OCI-LY7 (cell line): Measurements from ENCODE around the gene NDRG2. TPM values are rescaled to one million over a fixed set of nuclear protein-coding genes. Genes with fewer than 3 reads are reported as not detected.

Experiments
- BruUV-seq: library from RNA; stranded (reverse); fragments of 400-500 nt; replicated peaks from 2 replicates; lab custom pipeline; 2021; lab: Mats Ljungman, UMichigan
- CTCF ChIA-PET: fragments of 300-600 bp; sonication (Branson Sonifier 250); formaldehyde crosslinking; loops from one replicate; lab custom pipeline; 2022; ENCODE audit warnings: antibody characterized with exemption; ENCODE audit not compliant: unreplicated experiment; lab: Charles Lee
- POLR2A ChIA-PET: fragments of 300-600 bp; sonication (Branson Sonifier 250); formaldehyde crosslinking; loops from one replicate; lab custom pipeline; 2022; ENCODE audit warnings: antibody characterized with exemption; lab: Charles Lee
- DNase-seq: peaks from one replicate; pipeline ENCODE4 v3.0.0-alpha.2; 2015; ENCODE audit warnings: low spot score
- H2AFZ ChIP-seq: fragments of 200-600 bp; sonication (generic), shearing (Covaris generic); 2 replicates; pipeline ENCODE4 v1.6.1; 2014; ENCODE audit warnings: mild to moderate bottlenecking, antibody characterized with exemption, low read length, moderate library complexity
- H3K27ac ChIP-seq: fragments of 200-600 bp; sonication (generic); 2 replicates; pipeline ENCODE4 v1.5.1; 2014; ENCODE audit warnings: mixed run types, low read depth, mild to moderate bottlenecking, moderate library complexity, low read length, inconsistent platforms; ENCODE audit not compliant: poor library complexity, severe bottlenecking
- H3K36me3 ChIP-seq: fragments of 200-600 bp; sonication (generic); 2 replicates; pipeline ENCODE4 v1.6.1; 2014; ENCODE audit warnings: mild to moderate bottlenecking, antibody characterized with exemption, low read length, moderate library complexity, mixed read lengths; ENCODE audit not compliant: insufficient read depth
- H3K4me1 ChIP-seq: fragments of 200-600 bp; sonication (generic); 2 replicates; pipeline ENCODE4 v1.5.1; 2014; ENCODE audit warnings: mild to moderate bottlenecking, low read length; ENCODE audit not compliant: insufficient read depth, poor library complexity, severe bottlenecking
- H3K4me2 ChIP-seq: fragments of 200-600 bp; sonication (generic); 2 replicates; pipeline ENCODE4 v1.6.1; 2014; ENCODE audit warnings: mild to moderate bottlenecking, low read length
- H3K4me3 ChIP-seq: fragments of 200-600 bp; sonication (generic); 2 replicates; pipeline ENCODE4 v1.5.1; 2014; ENCODE audit warnings: mild to moderate bottlenecking, low read depth, low read length; ENCODE audit not compliant: poor library complexity, severe bottlenecking
- H3K79me2 ChIP-seq: fragments of 200-600 bp; sonication (generic); 2 replicates; pipeline ENCODE4 v1.6.1; 2016; ENCODE audit warnings: low read depth, mild to moderate bottlenecking, low read length, moderate library complexity, mixed read lengths; ENCODE audit not compliant: insufficient read depth
- H3K9me2 ChIP-seq: fragments of 200-600 bp; sonication (generic); 2 replicates; pipeline ENCODE4 v1.6.1; 2016; ENCODE audit warnings: mild to moderate bottlenecking, low read length, mixed read lengths; ENCODE audit not compliant: insufficient read depth
- H3K9me3 ChIP-seq: fragments of 200-600 bp; sonication (generic); 2 replicates; pipeline ENCODE4 v1.6.1; 2014; ENCODE audit warnings: mild to moderate bottlenecking, mixed run types, low read length, mixed read lengths
- H4K20me1 ChIP-seq: fragments of 200-600 bp; sonication (generic); 2 replicates; pipeline ENCODE4 v1.6.1; 2014; ENCODE audit warnings: mild to moderate bottlenecking, antibody characterized with exemption, low read length, moderate library complexity, mixed read lengths; ENCODE audit not compliant: insufficient read depth
- EZH2phosphoT487 ChIP-seq: fragments of 200-600 bp; sonication (generic); IDR thresholded peaks from 2 replicates; pipeline ENCODE4 v1.6.1; 2018; ENCODE audit warnings: low read depth, borderline replicate concordance, mild to moderate bottlenecking, mixed run types, antibody characterized with exemption, low read length, moderate library complexity, mixed read lengths
- intact Hi-C: fragments of 100-400 bp; cut with micrococcal nuclease; formaldehyde crosslinking; loops from one replicate; pipeline ENCODE4 v1.10.0; 2022; ENCODE audit not compliant: unreplicated experiment
- total RNA-seq, 2 experiments: library from RNA; depleted of rRNA in 1 of 2; stranded (reverse); fragments of >200 nt in 1 of 2; shearing (Covaris generic) in 1 of 2; gene quantifications; 2 replicates each; pipeline ENCODE4 v1.2.3, GENCODE V29; 2014 to 2022
- TF ChIP-seq, protein P1 (sequence below): fragments of 200-600 bp; sonication (generic); conservative IDR thresholded peaks from 2 replicates; pipeline ENCODE4 v1.5.1; 2014; ENCODE audit warnings: mild to moderate bottlenecking, antibody characterized with exemption, low read length, moderate library complexity, mixed read lengths

Gene NDRG2
- total RNA-seq, 2 experiments from 2014 or later, result not detected

DNA sequence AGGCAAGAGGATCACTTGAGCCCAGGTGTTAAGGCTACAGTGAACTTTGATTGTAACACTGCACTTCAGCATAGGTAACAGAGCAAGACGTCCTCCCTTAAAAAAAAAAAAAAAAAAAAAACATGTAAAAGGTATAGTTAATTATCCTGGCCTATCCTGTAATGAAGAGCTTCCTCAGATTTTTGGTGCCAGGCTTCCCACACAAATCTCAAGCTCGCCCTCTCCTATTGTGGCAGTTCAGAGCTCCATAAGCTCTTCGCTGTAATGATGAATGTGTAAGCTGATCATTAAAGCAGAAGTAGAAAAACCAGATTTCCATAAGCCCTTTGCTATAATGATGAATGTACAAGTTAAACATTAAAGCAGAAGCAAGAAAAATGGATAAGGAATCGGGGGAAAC is 27.7 kb downstream of the NDRG2 start:
- TF ChIP-seq, protein P1, sequence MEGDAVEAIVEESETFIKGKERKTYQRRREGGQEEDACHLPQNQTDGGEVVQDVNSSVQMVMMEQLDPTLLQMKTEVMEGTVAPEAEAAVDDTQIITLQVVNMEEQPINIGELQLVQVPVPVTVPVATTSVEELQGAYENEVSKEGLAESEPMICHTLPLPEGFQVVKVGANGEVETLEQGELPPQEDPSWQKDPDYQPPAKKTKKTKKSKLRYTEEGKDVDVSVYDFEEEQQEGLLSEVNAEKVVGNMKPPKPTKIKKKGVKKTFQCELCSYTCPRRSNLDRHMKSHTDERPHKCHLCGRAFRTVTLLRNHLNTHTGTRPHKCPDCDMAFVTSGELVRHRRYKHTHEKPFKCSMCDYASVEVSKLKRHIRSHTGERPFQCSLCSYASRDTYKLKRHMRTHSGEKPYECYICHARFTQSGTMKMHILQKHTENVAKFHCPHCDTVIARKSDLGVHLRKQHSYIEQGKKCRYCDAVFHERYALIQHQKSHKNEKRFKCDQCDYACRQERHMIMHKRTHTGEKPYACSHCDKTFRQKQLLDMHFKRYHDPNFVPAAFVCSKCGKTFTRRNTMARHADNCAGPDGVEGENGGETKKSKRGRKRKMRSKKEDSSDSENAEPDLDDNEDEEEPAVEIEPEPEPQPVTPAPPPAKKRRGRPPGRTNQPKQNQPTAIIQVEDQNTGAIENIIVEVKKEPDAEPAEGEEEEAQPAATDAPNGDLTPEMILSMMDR, result no peak
- no peak for TF ChIP-seq EZH2phosphoT487
- H3K4me1 ChIP-seq, result peaks cover under 1% of the 10 kb centered on the region
- no peak overlapping the region for H2AFZ ChIP-seq
- DNase-seq, result no peak
- POLR2A ChIA-PET, result interaction anchor here (0.6 to 2.2 kb wide), 5 partner anchors 8 to 25 kb away, joined by 3 to 5 read pairs (median 4); no protein-coding TSS in a partner anchor
- no TSS peak for BruUV-seq
- no peak overlapping the region for H3K4me2 ChIP-seq
- H3K79me2 ChIP-seq, result peaks cover 5% of the 10 kb centered on the region; the same call in 1 of the 2 replicates
- no peak overlapping the region for H3K27ac ChIP-seq
- CTCF ChIA-PET, result no interaction called here
- no peaks in the 10 kb centered on the region for H4K20me1 ChIP-seq
- H3K4me3 ChIP-seq, result no peak overlapping the region
- H3K36me3 ChIP-seq, result peaks cover 56% of the 10 kb centered on the region
- intact Hi-C loops, result no loop called here
- H3K9me3 ChIP-seq, result no peaks in the 10 kb centered on the region
- H3K9me2 ChIP-seq, result no peaks in the 10 kb centered on the region

DNA sequence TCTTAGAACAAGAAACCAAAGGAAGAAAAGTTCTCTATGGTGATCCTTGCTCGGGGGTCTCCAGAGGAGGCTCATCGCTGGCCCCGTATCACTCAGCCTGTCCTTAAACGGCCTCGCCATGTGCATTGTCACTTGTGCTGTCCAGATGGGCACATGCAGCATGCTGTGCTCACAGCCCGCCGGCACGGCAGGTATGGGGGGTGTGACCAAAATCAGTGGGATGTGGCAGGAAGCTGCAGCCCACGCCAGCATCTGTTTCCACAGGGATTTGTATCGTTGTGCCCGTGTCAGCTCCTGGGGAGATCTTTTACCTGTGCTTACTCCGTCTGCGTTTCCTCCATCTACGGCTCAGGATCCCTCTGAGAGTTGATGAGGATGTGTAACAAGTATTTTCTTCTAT is 28.3 kb downstream of the NDRG2 start:
- intact Hi-C loops, result no loop called here
- no peaks in the 10 kb centered on the region for H3K9me2 ChIP-seq
- POLR2A ChIA-PET, result interaction anchor here (1.4 kb wide), 1 partner anchor 18 kb away, joined by 3 read pairs; no protein-coding TSS in a partner anchor
- H3K36me3 ChIP-seq, result peaks cover 62% of the 10 kb centered on the region
- no peaks in the 10 kb centered on the region for H4K20me1 ChIP-seq
- H3K27ac ChIP-seq, result no peak overlapping the region
- CTCF ChIA-PET, result no interaction called here
- no peak overlapping the region for H3K4me2 ChIP-seq
- H3K4me3 ChIP-seq, result no peak overlapping the region
- H3K4me1 ChIP-seq, result peaks cover 5% of the 10 kb centered on the region
- no peaks in the 10 kb centered on the region for H3K9me3 ChIP-seq
- BruUV-seq, result TSS peak; percentile 28
- peaks cover 11% of the 10 kb centered on the region; the same call in 1 of the 2 replicates for H3K79me2 ChIP-seq
- TF ChIP-seq EZH2phosphoT487, result no peak
- TF ChIP-seq, protein P1, result no peak
- DNase-seq, result no peak
- H2AFZ ChIP-seq, result no peak overlapping the region

DNA sequence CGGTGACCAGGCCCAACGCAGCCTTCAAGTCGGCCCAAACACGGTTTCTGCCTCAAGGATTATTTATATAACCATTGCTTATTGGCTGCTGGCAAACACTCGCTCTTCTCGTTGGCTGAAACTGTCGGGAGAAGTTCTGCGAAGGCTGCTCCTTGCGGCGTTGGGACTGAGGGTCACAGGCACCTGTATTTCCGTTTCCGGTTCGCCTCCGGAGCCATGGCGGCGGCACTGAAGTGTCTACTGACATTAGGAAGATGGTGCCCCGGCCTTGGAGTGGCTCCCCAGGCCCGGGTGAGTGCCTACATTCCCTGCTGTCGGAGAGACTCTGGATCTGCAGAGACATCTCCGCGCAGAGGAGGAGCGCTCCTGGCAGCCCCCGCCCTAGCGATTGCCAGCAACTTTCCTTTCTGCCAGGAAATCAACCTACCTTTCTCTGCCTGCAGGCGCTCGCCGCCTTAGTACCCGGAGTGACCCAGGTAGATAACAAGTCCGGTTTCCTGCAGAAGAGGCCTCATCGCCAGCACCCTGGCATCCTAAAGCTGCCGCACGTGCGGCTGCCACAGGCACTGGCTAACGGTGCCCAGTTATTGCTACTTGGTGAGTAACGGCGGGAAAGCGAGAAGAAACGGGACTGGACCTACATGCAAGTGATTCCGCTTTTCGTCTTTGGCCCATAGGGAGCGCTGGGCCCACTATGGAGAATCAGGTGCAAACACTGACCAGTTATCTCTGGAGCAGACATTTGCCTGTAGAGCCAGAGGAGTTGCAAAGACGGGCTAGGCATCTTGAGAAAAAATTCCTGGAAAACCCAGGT is 34.9 kb downstream of the NDRG2 start, which contains the start of gene METTL17:
Gene METTL17 (plus strand): TSS at position 194 of the 814 bp plus-strand sequence. CDS start 23 bp downstream, at position 217.
- Histone ChIP-seq H4K20me1 (no peaks in the 10 kb centered on the region), H3K27ac (peak within 1 kb of the TSS; percentile 65), H3K36me3 (peaks cover 39% of the 10 kb centered on the region), H3K9me3 (no peaks in the 10 kb centered on the region), H3K9me2 (no peaks in the 10 kb centered on the region), H3K79me2 (peaks cover 27% of the 10 kb centered on the region), H3K4me3 (peak within 1 kb of the TSS; percentile 89), H2AFZ (peak within 1 kb of the TSS; percentile 97), H3K4me2 (peak within 1 kb of the TSS; percentile 83), H3K4me1 (peaks cover 24% of the 10 kb centered on the region)
- TF ChIP-seq EZH2phosphoT487, result no peak
- TF ChIP-seq, protein P1, result peak; percentile 75
- CTCF ChIA-PET, result interaction anchor here (1.4 kb wide), 1 partner anchor 19 kb away, joined by 4 read pairs; no protein-coding TSS in a partner anchor
- peak; percentile 97 for DNase-seq
- intact Hi-C loops, result no loop called here
- TSS peak; percentile 74 for BruUV-seq
- POLR2A ChIA-PET, result no interaction called here
